ENCODE results near the gene USP3. TPM values are rescaled to one million over a fixed set of nuclear protein-coding genes. Genes with fewer than 3 reads are reported as not detected.

The USP3 gene
- total RNA-seq, 1 donor from 2014 or later = 46.3 TPM

DNA sequence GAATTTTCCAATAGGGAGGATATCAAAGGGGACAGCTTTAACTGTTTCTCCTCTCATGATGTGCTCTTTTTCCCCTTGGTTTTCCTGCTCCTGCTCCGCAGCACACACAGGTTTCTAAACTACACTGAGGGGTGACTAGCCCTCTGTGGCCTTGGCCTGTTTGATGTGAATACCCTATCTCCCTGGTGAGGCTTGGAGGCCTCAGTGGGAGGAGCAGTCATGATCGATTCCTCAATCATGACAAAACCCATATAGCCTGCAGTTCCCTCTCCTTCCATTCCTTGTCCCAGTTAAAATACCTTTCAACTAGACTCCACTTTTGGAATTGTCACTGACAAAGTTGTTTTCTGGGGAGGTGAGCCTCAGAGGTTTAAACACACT lies 24.0 kb upstream of the USP3 start:
- Histone ChIP-seq H3K36me3 (ENCODE audit: control insufficient read depth, insufficient read depth, low read length) (no peaks in the 10 kb centered on the region), H3K4me3 (ENCODE audit: low read depth, low read length) (no peak overlapping the region), H3K27me3 (ENCODE audit: control insufficient read depth, insufficient read depth, low read length) (no peaks in the 10 kb centered on the region)
- DNase-seq (ENCODE audit: low read depth) = no peak
- TF ChIP-seq, protein P1, sequence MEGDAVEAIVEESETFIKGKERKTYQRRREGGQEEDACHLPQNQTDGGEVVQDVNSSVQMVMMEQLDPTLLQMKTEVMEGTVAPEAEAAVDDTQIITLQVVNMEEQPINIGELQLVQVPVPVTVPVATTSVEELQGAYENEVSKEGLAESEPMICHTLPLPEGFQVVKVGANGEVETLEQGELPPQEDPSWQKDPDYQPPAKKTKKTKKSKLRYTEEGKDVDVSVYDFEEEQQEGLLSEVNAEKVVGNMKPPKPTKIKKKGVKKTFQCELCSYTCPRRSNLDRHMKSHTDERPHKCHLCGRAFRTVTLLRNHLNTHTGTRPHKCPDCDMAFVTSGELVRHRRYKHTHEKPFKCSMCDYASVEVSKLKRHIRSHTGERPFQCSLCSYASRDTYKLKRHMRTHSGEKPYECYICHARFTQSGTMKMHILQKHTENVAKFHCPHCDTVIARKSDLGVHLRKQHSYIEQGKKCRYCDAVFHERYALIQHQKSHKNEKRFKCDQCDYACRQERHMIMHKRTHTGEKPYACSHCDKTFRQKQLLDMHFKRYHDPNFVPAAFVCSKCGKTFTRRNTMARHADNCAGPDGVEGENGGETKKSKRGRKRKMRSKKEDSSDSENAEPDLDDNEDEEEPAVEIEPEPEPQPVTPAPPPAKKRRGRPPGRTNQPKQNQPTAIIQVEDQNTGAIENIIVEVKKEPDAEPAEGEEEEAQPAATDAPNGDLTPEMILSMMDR (IDR thresholded peaks at IDR 0.05; ENCODE audit: insufficient read depth, low read length, poor library complexity, severe bottlenecking) = no peak

DNA sequence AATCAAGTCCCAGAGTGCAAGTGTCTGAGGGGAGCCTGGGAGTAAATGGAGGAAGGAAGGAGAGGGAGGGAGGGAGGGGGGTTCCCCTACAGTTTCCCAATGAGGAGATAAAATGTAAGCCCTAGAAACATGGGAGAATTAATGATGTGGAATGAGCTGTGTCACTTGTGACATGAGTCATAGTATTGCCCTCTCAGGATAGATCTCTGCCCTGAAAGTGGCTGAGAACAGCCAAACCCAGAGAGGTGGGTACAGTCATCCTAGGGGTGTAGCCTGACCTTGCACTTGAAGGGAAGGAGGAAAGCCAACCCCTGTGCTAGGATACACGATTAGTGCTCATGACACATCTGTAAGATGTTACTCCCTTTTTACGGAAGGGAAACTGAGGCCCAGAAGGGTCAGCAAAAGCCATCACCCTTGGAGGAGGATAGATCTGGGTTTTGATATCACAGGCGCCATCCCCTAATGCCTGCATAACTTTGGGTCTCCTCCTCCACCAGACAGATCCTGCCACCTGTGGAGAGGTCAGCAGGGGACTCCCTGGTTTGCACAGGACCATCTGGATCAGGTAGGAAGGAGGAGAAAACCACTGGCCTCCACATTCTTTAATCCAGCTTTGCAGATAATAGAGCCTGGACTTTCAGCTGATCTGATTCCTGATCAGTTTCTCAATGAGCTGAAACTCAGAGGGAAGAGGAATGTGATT lies 23.1 kb upstream of the USP3 start:
- no peak overlapping the region for H3K4me3 ChIP-seq (ENCODE audit: low read depth, low read length)
- no peaks in the 10 kb centered on the region for H3K36me3 ChIP-seq (ENCODE audit: control insufficient read depth, insufficient read depth, low read length)
- TF ChIP-seq, protein P1 (IDR thresholded peaks at IDR 0.05; ENCODE audit: insufficient read depth, low read length, poor library complexity, severe bottlenecking) = no peak
- DNase-seq (ENCODE audit: low read depth) = peak; percentile 92
- H3K27me3 ChIP-seq (ENCODE audit: control insufficient read depth, insufficient read depth, low read length) = no peaks in the 10 kb centered on the region

DNA sequence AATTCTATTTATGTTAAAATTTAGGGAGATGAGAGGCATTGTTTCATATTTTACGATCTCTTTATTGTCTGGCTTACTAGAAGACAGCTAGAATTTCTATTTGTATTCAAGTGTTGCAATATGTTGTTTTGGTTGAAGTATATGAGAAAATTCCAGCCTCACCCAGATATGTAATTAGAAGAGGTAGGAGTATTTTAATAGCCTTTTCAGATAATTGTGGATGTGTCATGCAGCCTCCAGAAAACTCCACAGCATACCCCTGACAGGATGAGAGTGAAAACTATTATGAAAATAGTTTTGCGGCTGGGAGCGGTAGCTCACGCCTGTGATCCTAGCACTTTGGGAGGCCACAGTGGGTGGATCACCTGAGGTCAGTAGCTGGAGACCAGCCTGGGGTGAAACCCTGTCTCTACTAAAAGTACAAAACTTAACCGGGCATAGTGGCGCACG lies 21.5 kb upstream of the USP3 start:
- H3K4me3 ChIP-seq (ENCODE audit: low read depth, low read length) = no peak overlapping the region
- no peaks in the 10 kb centered on the region for H3K27me3 ChIP-seq (ENCODE audit: control insufficient read depth, insufficient read depth, low read length)
- DNase-seq (ENCODE audit: low read depth) = no peak
- no peaks in the 10 kb centered on the region for H3K36me3 ChIP-seq (ENCODE audit: control insufficient read depth, insufficient read depth, low read length)
- TF ChIP-seq, protein P1 (IDR thresholded peaks at IDR 0.05; ENCODE audit: insufficient read depth, low read length, poor library complexity, severe bottlenecking) = no peak

DNA sequence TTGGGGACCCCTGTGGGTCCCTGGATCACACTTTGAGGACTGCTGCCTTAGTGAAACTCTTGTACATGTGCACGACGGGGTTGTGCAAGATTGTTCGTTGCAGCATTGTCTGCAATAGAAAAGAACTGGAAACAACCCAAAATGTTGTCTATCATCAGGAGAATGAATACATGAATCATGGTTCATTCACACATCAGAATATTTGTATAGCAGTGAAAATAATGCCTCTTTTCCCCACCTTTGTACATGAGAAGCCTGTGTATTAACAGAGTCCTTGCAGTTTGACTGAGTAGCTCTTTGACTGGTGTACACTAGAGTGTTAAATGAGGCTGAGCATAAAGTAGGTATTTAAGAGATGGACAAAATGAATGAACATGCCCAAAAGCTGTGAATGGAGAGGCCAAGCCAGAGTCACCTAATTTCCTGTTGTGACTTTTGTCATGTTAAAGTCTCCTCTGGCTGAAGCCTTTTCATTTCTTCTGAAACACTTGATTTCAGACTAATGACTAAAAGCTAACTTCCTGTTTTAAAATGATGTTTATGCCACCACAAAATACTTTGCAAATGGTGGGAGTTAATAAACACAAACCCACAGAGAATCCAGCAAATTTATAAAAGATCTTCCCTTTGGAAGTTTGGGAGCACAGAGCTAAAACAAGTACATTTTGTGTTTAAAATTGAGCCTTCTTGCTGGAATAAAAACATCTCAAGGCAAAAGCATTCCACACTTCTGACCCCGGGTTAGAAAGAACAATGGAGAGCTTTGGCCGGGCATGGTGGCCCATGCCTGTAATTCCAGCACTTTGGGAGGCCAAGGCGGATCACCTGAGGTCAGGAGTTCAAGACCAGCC lies 20.6 kb upstream of the USP3 start:
- Histone ChIP-seq H3K36me3 (ENCODE audit: control insufficient read depth, insufficient read depth, low read length) (no peaks in the 10 kb centered on the region), H3K27me3 (ENCODE audit: control insufficient read depth, insufficient read depth, low read length) (no peaks in the 10 kb centered on the region), H3K4me3 (ENCODE audit: low read depth, low read length) (no peak overlapping the region)
- DNase-seq (ENCODE audit: low read depth) = no peak
- TF ChIP-seq, protein P1 (IDR thresholded peaks at IDR 0.05; ENCODE audit: insufficient read depth, low read length, poor library complexity, severe bottlenecking) = no peak

DNA sequence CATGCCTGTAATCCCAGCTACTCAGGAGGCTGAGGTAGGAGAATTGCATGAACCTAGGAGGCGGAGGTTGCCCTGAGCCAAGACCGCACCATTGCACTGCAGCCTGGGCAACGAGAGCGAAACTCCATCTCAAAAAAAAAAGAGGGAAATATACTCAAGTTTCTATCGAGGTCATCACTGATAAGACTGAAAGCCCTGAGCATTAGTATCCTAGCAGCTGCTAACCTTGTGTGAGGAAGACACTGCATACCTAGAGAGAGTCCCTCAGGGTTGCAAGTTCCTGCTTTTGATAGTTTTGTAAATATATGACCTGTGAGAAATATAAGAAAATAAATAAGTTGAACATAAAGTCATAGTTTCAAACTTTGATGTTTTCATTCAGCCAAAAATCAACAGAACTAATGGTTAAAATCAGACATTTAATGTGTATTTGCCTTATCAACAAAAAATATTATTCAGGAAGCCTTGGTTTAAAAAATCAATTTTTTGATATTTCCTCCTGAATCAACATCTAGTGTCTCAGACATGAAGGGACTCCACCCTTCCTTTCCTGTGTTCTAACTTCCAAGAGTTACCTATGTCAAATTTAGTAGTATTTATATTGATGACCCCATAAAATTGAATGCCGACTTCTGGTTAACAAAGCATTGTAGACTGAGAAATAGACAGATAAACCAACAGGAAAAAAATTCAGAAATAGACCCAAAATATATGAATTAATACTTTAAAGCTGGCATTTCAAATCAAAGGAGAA lies 19.8 kb upstream of the USP3 start:
- TF ChIP-seq, protein P1 (IDR thresholded peaks at IDR 0.05; ENCODE audit: insufficient read depth, low read length, poor library complexity, severe bottlenecking) = no peak
- Histone ChIP-seq H3K4me3 (ENCODE audit: low read depth, low read length) (no peak overlapping the region), H3K27me3 (ENCODE audit: control insufficient read depth, insufficient read depth, low read length) (no peaks in the 10 kb centered on the region), H3K36me3 (ENCODE audit: control insufficient read depth, insufficient read depth, low read length) (no peaks in the 10 kb centered on the region)
- no peak for DNase-seq (ENCODE audit: low read depth)
